Peyer's patch (tissue), 4 donors: ENCODE results near the gene PDPK1.
"Not testable (repeated sequence)": the region's sequence is repeated elsewhere in the genome, so short reads cannot be mapped to it uniquely, and the experiment has no call there.

Experiments used
- POLR2A ChIP-seq, 2 donors: fragments of 450-650 bp; IDR thresholded peaks; one replicate each; pipeline ENCODE4 v1.5.1; 2017; ENCODE audit warnings: antibody characterized with exemption in 2 of 2, mild to moderate bottlenecking in 2 of 2, moderate library complexity in 2 of 2
- TF ChIP-seq, protein P1 (sequence below), 6 experiments: fragments of 450-650 bp in 4 of 6; fragments of 200-600 bp in 2 of 6; sonication (generic) in 1 of 6; IDR thresholded peaks; one replicate each; pipeline ENCODE4 v1.5.1; 2017 to 2019; ENCODE audit warnings: antibody characterized with exemption in 6 of 6, mild to moderate bottlenecking in 3 of 6, moderate library complexity in 1 of 6

DNA sequence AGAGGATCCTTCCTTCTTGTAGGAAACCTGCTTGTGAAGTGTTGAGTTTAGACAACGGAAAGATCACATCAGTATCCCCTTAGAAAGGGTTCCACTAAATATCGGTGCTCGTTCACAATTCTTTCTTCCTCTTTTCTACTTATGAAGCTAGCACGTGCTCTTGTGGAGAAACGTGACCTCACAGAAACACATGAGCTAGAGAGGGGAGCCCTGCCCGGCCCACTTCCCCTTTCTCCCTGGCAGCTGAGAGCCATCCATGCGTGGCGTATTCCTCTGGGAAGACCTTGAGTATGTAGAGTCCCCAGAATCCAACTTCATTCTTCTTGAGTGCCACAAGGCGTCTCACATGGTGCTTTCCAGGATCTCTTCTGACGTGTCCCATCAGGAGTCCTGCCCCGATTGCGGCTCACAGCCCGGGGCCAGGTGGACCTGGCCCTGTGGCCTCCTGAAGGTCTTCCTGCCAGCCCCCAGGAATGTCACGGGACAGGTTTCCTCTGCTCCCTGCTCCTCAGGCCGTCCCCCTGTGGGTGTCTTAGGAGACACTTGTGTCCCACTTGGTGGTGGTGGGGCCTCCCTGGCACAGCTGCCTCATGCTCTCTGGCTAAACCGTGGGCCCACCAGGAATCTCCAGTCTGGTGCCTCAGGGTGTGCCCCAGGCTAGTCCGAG is 22.4 kb downstream of the PDPK1 start:
- TF ChIP-seq POLR2A (IDR thresholded peaks at IDR 0.05), result not testable (repeated sequence)
- TF ChIP-seq, protein P1, sequence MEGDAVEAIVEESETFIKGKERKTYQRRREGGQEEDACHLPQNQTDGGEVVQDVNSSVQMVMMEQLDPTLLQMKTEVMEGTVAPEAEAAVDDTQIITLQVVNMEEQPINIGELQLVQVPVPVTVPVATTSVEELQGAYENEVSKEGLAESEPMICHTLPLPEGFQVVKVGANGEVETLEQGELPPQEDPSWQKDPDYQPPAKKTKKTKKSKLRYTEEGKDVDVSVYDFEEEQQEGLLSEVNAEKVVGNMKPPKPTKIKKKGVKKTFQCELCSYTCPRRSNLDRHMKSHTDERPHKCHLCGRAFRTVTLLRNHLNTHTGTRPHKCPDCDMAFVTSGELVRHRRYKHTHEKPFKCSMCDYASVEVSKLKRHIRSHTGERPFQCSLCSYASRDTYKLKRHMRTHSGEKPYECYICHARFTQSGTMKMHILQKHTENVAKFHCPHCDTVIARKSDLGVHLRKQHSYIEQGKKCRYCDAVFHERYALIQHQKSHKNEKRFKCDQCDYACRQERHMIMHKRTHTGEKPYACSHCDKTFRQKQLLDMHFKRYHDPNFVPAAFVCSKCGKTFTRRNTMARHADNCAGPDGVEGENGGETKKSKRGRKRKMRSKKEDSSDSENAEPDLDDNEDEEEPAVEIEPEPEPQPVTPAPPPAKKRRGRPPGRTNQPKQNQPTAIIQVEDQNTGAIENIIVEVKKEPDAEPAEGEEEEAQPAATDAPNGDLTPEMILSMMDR (IDR thresholded peaks at IDR 0.05), result not testable (repeated sequence)
